Retina (tissue), 1 donor: ENCODE measurements around the gene YWHAE.
"Not testable (repeated sequence)": the region's sequence is repeated elsewhere in the genome, so short reads cannot be mapped to it uniquely, and the experiment has no call there.

Experiments used
- DNase-seq: peaks from one replicate; pipeline ENCODE4 v3.0.0-alpha.2; 2016

The YWHAE gene

GRCh38 chr17:1373707-1374237 lies 26.2 kb downstream of the YWHAE start:
- no peak for DNase-seq

GRCh38 chr17:1372618-1373017 lies 27.4 kb downstream of the YWHAE start:
- DNase-seq: no peak

GRCh38 chr17:1371893-1372590 lies 28.0 kb downstream of the YWHAE start:
- DNase-seq: no peak

- DNase-seq: no peak
Observed at GRCh38 chr17:1368588-1368987, 31.4 kb downstream of the YWHAE start.

- no peak for DNase-seq
Observed at GRCh38 chr17:1367351-1367745, 32.7 kb downstream of the YWHAE start.

- no peak for DNase-seq
Observed at GRCh38 chr17:1366234-1366633, 33.8 kb downstream of the YWHAE start.

- peak; percentile 68 for DNase-seq
Observed at GRCh38 chr17:1365445-1366039, 34.5 kb downstream of the YWHAE start.

- no peak for DNase-seq
Observed at GRCh38 chr17:1362964-1363363, 37.1 kb downstream of the YWHAE start.

- no peak for DNase-seq
Observed at GRCh38 chr17:1362065-1362848, 37.8 kb downstream of the YWHAE start.

- no peak for DNase-seq
Observed at GRCh38 chr17:1360975-1361374, 39.0 kb downstream of the YWHAE start.

- not testable (repeated sequence) for DNase-seq
Observed at GRCh38 chr17:1360315-1360714, 39.7 kb downstream of the YWHAE start.

- no peak for DNase-seq
Observed at GRCh38 chr17:1354030-1354429, 46.0 kb downstream of the YWHAE start.

- DNase-seq: not testable (repeated sequence)
Observed at GRCh38 chr17:1352530-1352929, 47.5 kb downstream of the YWHAE start.

GRCh38 chr17:1351971-1352370 lies 48.1 kb downstream of the YWHAE start:
- no peak for DNase-seq

GRCh38 chr17:1351275-1351674 lies 48.7 kb downstream of the YWHAE start:
- no peak for DNase-seq

- no peak for DNase-seq
Observed at GRCh38 chr17:1347589-1348323, 52.3 kb downstream of the YWHAE start.

GRCh38 chr17:1344521-1344920 lies 55.5 kb downstream of the YWHAE start:
- no peak for DNase-seq

GRCh38 chr17:1343554-1343953 lies 56.5 kb downstream of the YWHAE start:
- DNase-seq: no peak

GRCh38 chr17:1340371-1340770 lies 59.7 kb downstream of the YWHAE start:
- DNase-seq: no peak

- DNase-seq: no peak
Observed at GRCh38 chr17:1331708-1332107, 68.3 kb downstream of the YWHAE start.

GRCh38 chr17:1329745-1330343 lies 70.2 kb downstream of the YWHAE start:
- no peak for DNase-seq

- no peak for DNase-seq
Observed at GRCh38 chr17:1328437-1328836, 71.6 kb downstream of the YWHAE start.

GRCh38 chr17:1325766-1326165 lies 74.3 kb downstream of the YWHAE start:
- no peak for DNase-seq
